Measurements from ENCODE around the gene RRM1. TPM values are rescaled to one million over a fixed set of nuclear protein-coding genes. Genes with fewer than 3 reads are reported as not detected.
"Not testable (repeated sequence)": the region's sequence is repeated elsewhere in the genome, so short reads cannot be mapped to it uniquely, and the experiment has no call there.

Gene RRM1
- polyA plus RNA-seq (ENCODE audit: insufficient read length in 12 of 12), result 10 to 100 TPM in 11 of 12 donors, not detected in 1; 31.7 to 59.1 (median 44.3) TPM
- long read RNA-seq, donor 1, transcript RRM1-201 (19 exons, 3,076 nt), result major isoform, 10 of 31 reads
- long read RNA-seq, donor 1, partial matches to known transcripts, result 20 of 31 reads
- long read RNA-seq, donor 1, other reads (novel, unspliced or antisense), result 0 of 31 reads
- long read RNA-seq, donor 2, transcript RRM1-201 (19 exons, 3,076 nt), result major isoform, 10 of 23 reads
- long read RNA-seq, donor 2, partial matches to known transcripts, result 13 of 23 reads
- long read RNA-seq, donor 2, other reads (novel, unspliced or antisense), result 0 of 23 reads
- long read RNA-seq, donor 3, partial matches to known transcripts, result 6 of 9 reads
- long read RNA-seq, donor 3, other reads (novel, unspliced or antisense), result 0 of 9 reads
- long read RNA-seq, donor 4, partial matches to known transcripts, result 0 of 2 reads
- long read RNA-seq, donor 4, other reads (novel, unspliced or antisense), result 0 of 2 reads
- long read RNA-seq, donor 5, result 0 reads
- long read RNA-seq, donor 6, partial matches to known transcripts, result 7 of 11 reads
- long read RNA-seq, donor 6, other reads (novel, unspliced or antisense), result 0 of 11 reads
- long read RNA-seq, donor 7, partial matches to known transcripts, result 0 of 2 reads
- long read RNA-seq, donor 7, other reads (novel, unspliced or antisense), result 0 of 2 reads
- long read RNA-seq, donor 8, transcript RRM1-201 (19 exons, 3,076 nt), result major isoform, 13 of 35 reads
- long read RNA-seq, donor 8, partial matches to known transcripts, result 22 of 35 reads
- long read RNA-seq, donor 8, other reads (novel, unspliced or antisense), result 0 of 35 reads
- long read RNA-seq, donor 9, partial matches to known transcripts, result 11 of 15 reads
- long read RNA-seq, donor 9, other reads (novel, unspliced or antisense), result 0 of 15 reads
- long read RNA-seq, donor 10, transcript RRM1-201 (19 exons, 3,076 nt), result major isoform, 7 of 27 reads
- long read RNA-seq, donor 10, partial matches to known transcripts, result 19 of 27 reads
- long read RNA-seq, donor 10, other reads (novel, unspliced or antisense), result 0 of 27 reads
- long read RNA-seq, donor 11, transcript RRM1-201 (19 exons, 3,076 nt), result major isoform, 14 of 35 reads
- long read RNA-seq, donor 11, partial matches to known transcripts, result 21 of 35 reads
- long read RNA-seq, donor 11, other reads (novel, unspliced or antisense), result 0 of 35 reads

DNA sequence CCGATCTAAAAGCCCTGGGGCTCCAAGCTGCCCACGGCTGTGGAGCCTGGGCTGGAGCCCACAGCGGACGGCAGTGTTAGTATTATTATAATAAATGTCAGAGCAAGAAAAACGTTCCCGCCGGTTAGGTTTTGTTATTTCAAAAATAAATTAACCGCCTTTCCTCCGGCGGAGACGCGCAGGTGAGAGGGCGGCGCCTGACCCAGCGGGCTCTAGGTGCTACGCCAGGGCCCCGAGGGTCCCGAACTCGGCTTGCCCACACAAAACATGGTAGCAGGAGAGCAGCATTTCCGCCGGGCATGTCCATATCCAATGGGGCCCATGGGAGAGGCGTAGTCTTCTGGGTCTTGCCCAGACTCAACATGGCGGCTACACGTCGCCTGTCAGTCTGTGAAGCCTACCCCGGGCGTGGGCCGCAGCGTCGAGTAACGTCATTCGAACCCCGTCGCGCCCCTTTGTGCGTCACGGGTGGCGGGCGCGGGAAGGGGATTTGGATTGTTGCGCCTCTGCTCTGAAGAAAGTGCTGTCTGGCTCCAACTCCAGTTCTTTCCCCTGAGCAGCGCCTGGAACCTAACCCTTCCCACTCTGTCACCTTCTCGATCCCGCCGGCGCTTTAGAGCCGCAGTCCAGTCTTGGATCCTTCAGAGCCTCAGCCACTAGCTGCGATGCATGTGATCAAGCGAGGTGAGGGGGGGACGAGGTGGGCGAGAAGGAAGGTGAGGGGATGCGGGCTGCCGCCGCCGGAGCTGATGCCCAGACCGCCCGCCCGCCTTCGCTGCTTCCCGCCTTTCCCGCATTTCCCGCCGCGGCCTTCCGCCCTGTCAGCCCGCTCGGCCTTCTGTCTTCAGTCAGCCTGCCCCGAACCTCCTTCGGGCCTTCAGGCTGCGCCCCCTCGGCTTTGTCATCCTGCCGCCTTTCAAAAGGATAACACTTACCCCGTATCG is at the start of gene RRM1:
TSS of gene RRM1 (plus strand) at position 452 of the 944 bp plus-strand sequence. CDS start at position 666, 214 bp downstream.
- peak; percentile 96 for DNase-seq

DNA sequence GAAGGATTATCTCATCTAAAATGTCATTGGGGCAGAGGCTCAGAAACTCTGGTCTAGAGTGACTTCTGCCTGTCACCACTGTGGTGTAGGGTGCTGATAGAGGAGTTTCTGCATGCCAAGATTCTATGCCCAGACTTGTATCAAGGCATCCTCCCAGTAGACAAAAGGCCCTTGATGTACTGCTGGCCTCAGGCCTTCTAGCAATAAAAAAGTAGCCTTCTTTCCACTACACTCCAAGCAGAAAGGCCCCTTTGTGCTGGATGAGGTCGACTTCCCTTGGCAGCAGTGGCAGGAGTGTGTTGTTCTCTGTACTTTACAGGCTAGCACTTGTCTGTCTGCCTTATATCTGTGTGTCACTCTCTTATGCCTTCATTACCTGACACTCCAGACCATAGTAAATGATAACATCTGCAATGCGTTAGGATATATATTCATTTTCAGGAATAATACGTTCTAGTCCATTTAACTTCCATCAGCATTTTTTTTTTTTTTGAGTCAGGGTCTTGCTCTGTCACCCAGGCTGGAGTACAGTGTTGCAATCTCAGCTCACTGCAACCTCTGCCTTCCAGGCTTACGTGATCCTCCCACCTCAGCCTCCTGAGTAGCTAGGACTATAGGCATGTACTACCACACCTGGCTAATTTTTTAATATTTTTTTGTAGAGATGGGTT is 49.5 kb upstream of the RRM1 start:
- DNase-seq, result no peak

GRCh38 chr11:4048340-4048739 is 46.3 kb upstream of the RRM1 start:
- DNase-seq, result no peak

GRCh38 chr11:4049006-4049405 is 45.6 kb upstream of the RRM1 start:
- no peak for DNase-seq

DNA sequence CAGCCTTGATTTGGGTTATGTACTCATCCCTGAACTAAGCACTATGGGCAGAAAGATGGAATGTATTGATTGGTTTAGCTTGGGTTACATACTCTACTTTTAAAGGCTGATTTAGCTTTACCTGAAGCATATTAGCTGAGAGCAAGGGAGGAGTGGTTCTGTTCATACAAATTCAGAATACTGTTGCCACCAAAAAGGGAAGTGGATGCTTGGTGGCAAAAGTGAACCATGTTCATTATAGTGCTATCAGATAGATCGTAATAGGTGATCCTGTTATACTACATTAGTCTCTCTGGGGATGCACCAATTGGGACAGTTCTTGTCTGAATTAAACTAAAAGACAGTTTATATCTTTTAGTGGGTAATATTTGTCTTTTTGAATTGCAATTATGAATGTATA is 44.5 kb upstream of the RRM1 start:
- DNase-seq, result no peak

- DNase-seq, result not testable (repeated sequence)
These were observed 41.4 kb upstream of the RRM1 start for GRCh38 chr11:4053200-4053599.

DNA sequence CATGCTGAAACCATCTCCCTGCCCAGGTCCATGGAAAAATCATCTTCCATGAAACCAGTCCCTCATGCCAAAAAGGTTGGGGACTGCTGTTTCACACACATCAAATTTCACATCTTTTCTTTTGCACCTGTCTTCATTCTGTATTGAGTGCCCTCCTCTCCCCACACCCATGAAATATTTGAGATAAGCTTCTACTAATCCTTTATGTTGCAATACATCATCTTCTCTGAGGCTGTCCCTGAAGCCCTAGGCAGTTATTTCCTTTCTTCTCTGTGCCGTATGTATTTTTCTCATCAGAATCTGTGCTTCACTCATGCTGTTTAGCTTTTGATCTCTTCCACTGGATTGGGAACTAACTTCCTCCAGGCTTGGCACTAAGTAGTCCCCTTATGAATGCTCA is 40.0 kb upstream of the RRM1 start:
- no peak for DNase-seq

GRCh38 chr11:4059424-4059823 is 35.2 kb upstream of the RRM1 start:
- DNase-seq, result no peak

DNA sequence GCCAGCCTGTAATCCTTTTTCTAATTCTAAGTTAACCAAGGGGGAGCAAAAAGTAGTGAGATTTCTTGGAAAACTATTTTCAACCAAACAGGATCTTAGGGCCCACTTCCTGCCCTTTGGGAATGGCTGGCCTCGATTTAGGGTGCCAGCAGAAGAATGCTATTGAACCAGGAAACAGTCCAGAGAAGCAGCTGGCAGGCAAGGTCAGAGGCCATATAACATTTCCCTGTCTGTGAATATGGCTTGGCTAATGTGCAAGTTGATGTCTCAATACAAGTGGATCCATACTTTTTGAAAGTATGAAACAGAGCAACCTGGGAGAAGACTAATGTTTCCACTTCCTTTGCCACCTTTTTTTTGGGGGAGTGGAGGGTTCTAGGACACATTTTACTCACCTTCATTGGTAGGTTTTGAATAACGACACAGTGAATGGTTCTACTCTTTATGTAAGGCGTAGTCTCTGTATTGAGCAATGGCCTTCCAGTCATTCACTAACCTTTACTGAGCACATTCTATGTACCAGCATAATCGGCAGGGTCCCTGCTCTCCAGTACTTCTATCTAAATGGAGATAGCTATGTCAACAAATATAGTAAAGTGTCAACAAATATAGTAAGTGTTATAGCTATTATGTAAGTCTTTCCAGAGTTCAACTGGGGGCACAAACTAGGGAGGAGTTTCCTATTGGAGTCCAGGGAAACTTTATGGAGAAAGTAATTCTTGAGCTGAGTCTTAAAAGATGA is 34.2 kb upstream of the RRM1 start:
- DNase-seq, result no peak

DNA sequence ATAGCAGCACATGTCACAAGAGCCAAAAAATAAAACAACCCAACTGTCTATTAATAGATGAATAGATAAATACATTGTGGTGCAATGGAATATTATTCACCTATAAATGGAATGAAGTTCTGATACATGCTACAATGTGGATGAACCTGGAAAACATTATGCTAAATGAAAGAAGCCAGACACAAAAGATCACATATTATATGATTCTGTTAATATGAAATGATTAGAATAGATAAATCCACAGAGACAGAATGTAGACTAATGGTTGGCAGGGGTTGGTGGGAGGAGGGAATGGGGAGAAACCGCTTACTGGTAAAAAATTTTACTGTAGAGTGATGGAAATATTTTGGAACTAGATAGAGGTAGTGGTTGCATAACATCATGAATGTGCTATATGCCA is 32.9 kb upstream of the RRM1 start:
- DNase-seq, result no peak

DNA sequence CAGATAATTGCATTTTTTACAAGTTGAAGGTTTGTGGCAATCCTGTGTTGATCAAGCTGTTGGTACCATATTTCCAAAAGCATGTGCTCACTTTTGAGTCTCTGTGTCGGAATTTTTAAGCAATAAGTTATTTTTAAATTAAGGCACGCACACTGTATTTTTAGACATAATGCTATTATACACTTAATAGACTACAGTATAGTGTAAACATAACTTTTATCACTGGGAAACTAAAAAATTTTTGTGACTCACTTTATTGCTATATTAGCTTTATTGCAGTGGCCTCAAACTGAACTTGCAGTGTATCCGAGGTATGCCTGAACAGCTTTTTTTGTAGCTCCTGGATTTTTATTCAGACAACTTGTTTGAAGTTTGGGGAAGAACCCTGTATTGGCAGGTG is 31.3 kb upstream of the RRM1 start:
- no peak for DNase-seq

GRCh38 chr11:4064278-4064955 is 30.2 kb upstream of the RRM1 start:
- no peak for DNase-seq

- no peak for DNase-seq
These were observed 29.5 kb upstream of the RRM1 start for GRCh38 chr11:4065086-4065485.

- no peak for DNase-seq
These were observed 28.8 kb upstream of the RRM1 start for GRCh38 chr11:4065601-4066377.

- DNase-seq, result no peak
These were observed 27.7 kb upstream of the RRM1 start for GRCh38 chr11:4066910-4067309.

- no peak for DNase-seq
These were observed 25.6 kb upstream of the RRM1 start for GRCh38 chr11:4068962-4069361.

- DNase-seq, result no peak
These were observed 23.3 kb upstream of the RRM1 start for GRCh38 chr11:4071325-4071724.

GRCh38 chr11:4071914-4072313 is 22.7 kb upstream of the RRM1 start:
- DNase-seq, result no peak
